GM13976 (cell line): ENCODE data around the gene SNX13.
"Not testable (repeated sequence)": the region's sequence is repeated elsewhere in the genome, so short reads cannot be mapped to it uniquely, and the experiment has no call there.

Experiments
- DNase-seq: peaks from one replicate; pipeline ENCODE4 v3.0.0; 2012; ENCODE audit warnings: low spot score
- CTCF ChIP-seq: IDR thresholded peaks from 2 replicates; pipeline ENCODE4 v1.5.1; 2012; ENCODE audit warnings: borderline replicate concordance, mild to moderate bottlenecking; ENCODE audit not compliant: insufficient read depth; ENCODE audit errors: extremely low read depth, missing control alignments, control extremely low read depth
- in situ Hi-C: fragments of 300-500 bp; cut with MboI; formaldehyde crosslinking; loops from one replicate; pipeline ENCODE4 v1.12.0; 2022; ENCODE audit warnings: low sequenced_read_pairs, mixed read lengths, inconsistent platforms; ENCODE audit not compliant: unreplicated experiment

SNX13 gene

GRCh38 chr7:17814058-17814457 lies 126.2 kb downstream of the SNX13 start:
- in situ Hi-C loops = no loop called here
- DNase-seq = no peak
- no peak for TF ChIP-seq CTCF

- in situ Hi-C loops, DNase-seq: not testable (repeated sequence)
These were observed 131.1 kb downstream of the SNX13 start for GRCh38 chr7:17809215-17809614.

- no peak for TF ChIP-seq CTCF
- in situ Hi-C loops = no loop called here
- no peak for DNase-seq
These were observed 133.1 kb downstream of the SNX13 start for GRCh38 chr7:17807242-17807641.

GRCh38 chr7:17806631-17807030 lies 133.7 kb downstream of the SNX13 start:
- TF ChIP-seq CTCF = no peak
- DNase-seq = no peak
- in situ Hi-C loops = no loop called here

GRCh38 chr7:17802056-17802455 lies 138.2 kb downstream of the SNX13 start:
- DNase-seq = no peak
- TF ChIP-seq CTCF = no peak
- in situ Hi-C loops = no loop called here

GRCh38 chr7:17792075-17792936 lies 148.0 kb downstream of the SNX13 start:
- in situ Hi-C loops = no loop called here
- DNase-seq = no peak

More at GRCh38 chr7:17792075-17792936, 148.0 kb downstream of the SNX13 start:
- no peak for TF ChIP-seq CTCF
